HG03095 (cell line): ENCODE results near the gene TBC1D1.

Source experiments
- ATAC-seq: cut with Tn5 transposase; IDR thresholded peaks from one replicate; pipeline ENCODE4 v1.9.1; 2021; ENCODE audit warnings: moderate library complexity; ENCODE audit not compliant: unreplicated experiment

TBC1D1 gene

GRCh38 chr4:38139187-38139586 lies 248.3 kb downstream of the TBC1D1 start:
- ATAC-seq = no peak

GRCh38 chr4:38140643-38141203 lies 249.8 kb downstream of the TBC1D1 start:
- no peak for ATAC-seq

GRCh38 chr4:38141808-38142500 lies 251.1 kb downstream of the TBC1D1 start:
- no peak for ATAC-seq

- no peak for ATAC-seq
These were observed 253.1 kb downstream of the TBC1D1 start for GRCh38 chr4:38144031-38144430.

GRCh38 chr4:38145033-38145678 lies 254.3 kb downstream of the TBC1D1 start:
- no peak for ATAC-seq

GRCh38 chr4:38145741-38146140 lies 254.9 kb downstream of the TBC1D1 start:
- ATAC-seq = no peak

- ATAC-seq = no peak
These were observed 255.5 kb downstream of the TBC1D1 start for GRCh38 chr4:38146383-38146782.

- ATAC-seq = no peak
These were observed 258.6 kb downstream of the TBC1D1 start for GRCh38 chr4:38149472-38149996.

- ATAC-seq = no peak
These were observed 259.2 kb downstream of the TBC1D1 start for GRCh38 chr4:38149997-38150671.

GRCh38 chr4:38150766-38151165 lies 259.9 kb downstream of the TBC1D1 start:
- no peak for ATAC-seq

GRCh38 chr4:38151873-38152272 lies 261.0 kb downstream of the TBC1D1 start:
- no peak for ATAC-seq

GRCh38 chr4:38152305-38152704 lies 261.4 kb downstream of the TBC1D1 start:
- no peak for ATAC-seq

- no peak for ATAC-seq
These were observed 262.0 kb downstream of the TBC1D1 start for GRCh38 chr4:38152721-38153386.

- no peak for ATAC-seq
These were observed 262.5 kb downstream of the TBC1D1 start for GRCh38 chr4:38153387-38153760.

GRCh38 chr4:38154252-38154651 lies 263.4 kb downstream of the TBC1D1 start:
- ATAC-seq = no peak

GRCh38 chr4:38154681-38155588 lies 264.1 kb downstream of the TBC1D1 start:
- no peak for ATAC-seq

GRCh38 chr4:38155589-38156294 lies 264.9 kb downstream of the TBC1D1 start:
- ATAC-seq = no peak

- no peak for ATAC-seq
These were observed 266.7 kb downstream of the TBC1D1 start for GRCh38 chr4:38157592-38157991.

- ATAC-seq = peak; percentile 89
These were observed 269.8 kb downstream of the TBC1D1 start for GRCh38 chr4:38160487-38161207.
